ENCODE results near the gene TTLL3. TPM values are rescaled to one million over a fixed set of nuclear protein-coding genes. Genes with fewer than 3 reads are reported as not detected.
A peak's percentile ranks its signal among the peaks of the same experiment; 100 is the strongest.
"Not testable (repeated sequence)": the region's sequence is repeated elsewhere in the genome, so short reads cannot be mapped to it uniquely, and the experiment has no call there.

The TTLL3 gene
- total RNA-seq, 5 donors from 2014 or later (not counting 1 experiment from before 2014, with no cell fraction given), result 59.8 to 94.9 (median 67.4) TPM

- H3K36me3 ChIP-seq (ENCODE audit: control insufficient read depth in 2 of 2, extremely low read depth in 1 of 2, insufficient read depth in 1 of 2, low read length in 1 of 2), result peaks cover 4 to 6% of the 10 kb centered on the region in 2 donors
- 89% methylated on average over 6 of the region's 6 CpGs for whole genome bisulfite sequencing (ENCODE audit: insufficient coverage)
- POLR2A ChIA-PET, result interaction anchor here in 1 of 2 donors (0.7 kb wide), 1 partner anchor 47 kb away, joined by 3 read pairs; no protein-coding TSS in a partner anchor
Observed at GRCh38 chr3:9846231-9846630, 36.2 kb downstream of the TTLL3 start.

DNA sequence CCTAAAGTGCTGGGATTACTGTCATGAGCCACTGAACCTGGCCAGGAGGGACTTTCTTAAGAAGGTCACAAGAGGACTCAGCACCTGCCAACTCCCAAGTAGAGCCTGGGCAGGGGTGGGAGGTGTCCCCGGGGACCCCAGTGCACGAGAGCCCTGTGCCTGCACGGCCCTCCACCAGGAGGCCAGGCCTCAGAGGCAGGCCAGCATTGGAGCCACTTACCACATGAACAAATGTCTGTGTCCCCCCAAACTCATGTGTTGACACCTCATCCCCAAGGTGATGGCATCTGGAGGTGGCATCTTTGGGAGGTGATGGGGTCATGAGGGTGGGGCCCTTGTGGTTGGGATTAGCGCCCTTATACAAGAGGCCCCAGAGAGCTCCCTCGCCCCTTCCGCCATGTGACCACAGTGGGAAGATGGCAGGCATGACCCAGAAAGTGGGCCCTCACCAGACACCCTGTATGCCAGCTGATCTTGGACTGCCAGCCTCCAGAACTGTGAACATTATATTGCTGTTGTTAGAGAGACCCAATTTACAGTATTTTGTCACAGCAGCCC, 36.9 kb downstream of the TTLL3 start:
- ChIA-PET CTCF (no interaction called here), POLR2A (no interaction called here)
- WGBS (ENCODE audit: insufficient coverage), result 100% methylated on average over 3 of the region's 6 CpGs
- Mint-ChIP-seq H3K27me3 (no peaks in the 10 kb centered on the region), H3K9me3 (no peaks in the 10 kb centered on the region), H3K36me3 (peaks cover 1% of the 10 kb centered on the region), H3K4me1 (peaks cover 18 to 27% (median 27%) of the 10 kb centered on the region in 3 donors), H3K27ac (no peak overlapping the region), H3K4me3 (no peak overlapping the region)
- no peak overlapping the region for H3K27ac ChIP-seq (ENCODE audit: low read length)
- H3K9me3 ChIP-seq, result no peaks in the 10 kb centered on the region
- H3K27me3 ChIP-seq (replicated peaks in 1 of 2; ENCODE audit: control insufficient read depth in 2 of 2, extremely low read depth in 1 of 2, insufficient read depth in 2 of 2, low read length in 1 of 2), result no peaks in the 10 kb centered on the region
- ATAC-seq (replicated peaks in 1 of 4), result no peak
- DNase-seq, result no peak
- no peak overlapping the region for H3K4me3 ChIP-seq (ENCODE audit: control insufficient read depth in 1 of 2, extremely low read depth in 1 of 2, low read length in 1 of 2)
- H3K4me1 ChIP-seq (ENCODE audit: control insufficient read depth in 1 of 2, extremely low read depth in 1 of 2, insufficient read depth in 2 of 2, low read length in 2 of 2), result peaks cover 7 to 23% of the 10 kb centered on the region in 2 experiments
- H3K36me3 ChIP-seq (ENCODE audit: control insufficient read depth in 2 of 2, extremely low read depth in 1 of 2, insufficient read depth in 1 of 2, low read length in 1 of 2), result no peaks in the 10 kb centered on the region

More at GRCh38 chr3:9846231-9846630, 36.2 kb downstream of the TTLL3 start:
- H3K4me1 Mint-ChIP-seq, result peaks cover 21 to 31% (median 30%) of the 10 kb centered on the region in 3 donors
- H3K27me3 Mint-ChIP-seq, result no peaks in the 10 kb centered on the region
- Histone ChIP-seq H3K27ac (ENCODE audit: low read length) (no peak overlapping the region), H3K4me3 (ENCODE audit: control insufficient read depth in 1 of 2, extremely low read depth in 1 of 2, low read length in 1 of 2) (no peak overlapping the region), H3K4me1 (ENCODE audit: control insufficient read depth in 1 of 2, extremely low read depth in 1 of 2, insufficient read depth in 2 of 2, low read length in 2 of 2) (peaks cover 7 to 25% of the 10 kb centered on the region in 2 experiments), H3K9me3 (no peaks in the 10 kb centered on the region), H3K27me3 (replicated peaks in 1 of 2; ENCODE audit: control insufficient read depth in 2 of 2, extremely low read depth in 1 of 2, insufficient read depth in 2 of 2, low read length in 1 of 2) (no peaks in the 10 kb centered on the region)
- H3K27ac Mint-ChIP-seq, result no peak overlapping the region
- CTCF ChIA-PET, result interaction anchor here in 1 of 2 donors (0.6 to 0.8 kb wide), 2 partner anchors 53 to 291 kb away, joined by 3 read pairs; partner anchors contain the start of gene ARPC4
- H3K36me3 Mint-ChIP-seq, result peaks cover 6% of the 10 kb centered on the region
- no peak overlapping the region for H3K4me3 Mint-ChIP-seq
- H3K9me3 Mint-ChIP-seq, result no peaks in the 10 kb centered on the region
- ATAC-seq (replicated peaks in 1 of 4), result no peak
- DNase-seq, result no peak

DNA sequence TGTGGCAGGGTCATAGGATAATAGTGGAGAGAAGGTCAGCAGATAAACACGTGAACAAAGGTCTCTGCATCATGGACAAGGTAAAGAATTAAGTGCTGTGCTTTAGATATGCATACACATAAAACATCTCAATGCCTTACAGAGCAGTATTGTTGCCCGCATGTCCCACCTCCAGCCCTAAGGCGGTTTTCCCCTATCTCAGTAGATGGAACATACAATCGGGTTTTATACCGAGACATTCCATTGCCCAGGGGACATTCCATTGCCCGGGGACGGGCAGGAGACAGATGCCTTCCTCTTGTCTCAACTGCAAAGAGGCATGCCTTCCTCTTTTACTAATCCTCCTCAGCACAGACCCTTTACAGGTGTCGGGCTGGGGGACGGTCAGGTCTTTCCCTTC, 37.8 kb downstream of the TTLL3 start:
- 100% methylated on average over 2 of the region's 9 CpGs for WGBS (ENCODE audit: insufficient coverage)

DNA sequence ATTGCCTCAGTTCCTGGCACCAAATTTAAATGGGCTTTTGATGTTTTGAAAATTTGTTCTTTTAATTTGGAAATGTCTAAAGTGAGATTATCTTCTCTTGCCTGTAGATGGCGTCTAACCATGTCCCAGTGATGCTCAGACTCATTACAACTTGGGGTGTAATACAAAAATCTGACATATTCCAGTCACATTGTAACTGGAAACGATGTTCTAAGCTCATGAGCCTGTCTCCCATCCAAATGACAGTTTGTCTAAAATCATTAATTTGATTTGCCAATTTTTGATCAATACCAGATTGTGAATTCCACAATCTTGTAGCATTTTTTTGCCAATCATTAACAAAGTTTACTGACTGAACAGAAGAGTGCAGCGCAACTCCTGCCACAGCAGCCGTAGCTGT, 38.8 kb downstream of the TTLL3 start:
- ATAC-seq (replicated peaks in 1 of 4); POLR2A ChIA-PET; H3K9me3 ChIP-seq; H3K36me3 ChIP-seq (ENCODE audit: control insufficient read depth in 2 of 2, extremely low read depth in 1 of 2, insufficient read depth in 1 of 2, low read length in 1 of 2); H3K27me3 ChIP-seq (replicated peaks in 1 of 2; ENCODE audit: control insufficient read depth in 2 of 2, extremely low read depth in 1 of 2, insufficient read depth in 2 of 2, low read length in 1 of 2); H3K4me3 ChIP-seq (ENCODE audit: control insufficient read depth in 1 of 2, extremely low read depth in 1 of 2, low read length in 1 of 2); H3K27ac Mint-ChIP-seq; H3K36me3 Mint-ChIP-seq; H3K27me3 Mint-ChIP-seq; H3K27ac ChIP-seq (ENCODE audit: low read length); H3K9me3 Mint-ChIP-seq; H3K4me3 Mint-ChIP-seq: not testable (repeated sequence)
- peak in 2 of 35 experiments; percentile 7 to 60 for DNase-seq
- H3K4me1 ChIP-seq (ENCODE audit: control insufficient read depth in 1 of 2, extremely low read depth in 1 of 2, insufficient read depth in 2 of 2, low read length in 2 of 2), result peaks cover 4 to 11% of the 10 kb centered on the region in 2 experiments
- WGBS (ENCODE audit: insufficient coverage), result no CpG with 5 or more reads among the region's 4 CpGs
- peaks cover 8 to 19% (median 14%) of the 10 kb centered on the region in 3 donors for H3K4me1 Mint-ChIP-seq
- CTCF ChIA-PET, result interaction anchor here in 1 of 2 donors (0.6 kb wide), 1 partner anchor 1956 kb away, joined by 5 read pairs; no protein-coding TSS in a partner anchor

More for the DNA sequence above, 37.8 kb downstream of the TTLL3 start:
- H3K27ac ChIP-seq (ENCODE audit: low read length); H3K36me3 Mint-ChIP-seq; POLR2A ChIA-PET; H3K4me3 Mint-ChIP-seq; H3K27me3 Mint-ChIP-seq; H3K9me3 Mint-ChIP-seq; CTCF ChIA-PET; H3K27ac Mint-ChIP-seq; ATAC-seq (replicated peaks in 1 of 4); H3K9me3 ChIP-seq; H3K36me3 ChIP-seq (ENCODE audit: control insufficient read depth in 2 of 2, extremely low read depth in 1 of 2, insufficient read depth in 1 of 2, low read length in 1 of 2); H3K27me3 ChIP-seq (replicated peaks in 1 of 2; ENCODE audit: control insufficient read depth in 2 of 2, extremely low read depth in 1 of 2, insufficient read depth in 2 of 2, low read length in 1 of 2); DNase-seq; H3K4me3 ChIP-seq (ENCODE audit: control insufficient read depth in 1 of 2, extremely low read depth in 1 of 2, low read length in 1 of 2): not testable (repeated sequence)
- H3K4me1 Mint-ChIP-seq, result peaks cover 12 to 20% (median 18%) of the 10 kb centered on the region in 3 donors
- H3K4me1 ChIP-seq (ENCODE audit: control insufficient read depth in 1 of 2, extremely low read depth in 1 of 2, insufficient read depth in 2 of 2, low read length in 2 of 2), result peaks cover 7 to 15% of the 10 kb centered on the region in 2 experiments

DNA sequence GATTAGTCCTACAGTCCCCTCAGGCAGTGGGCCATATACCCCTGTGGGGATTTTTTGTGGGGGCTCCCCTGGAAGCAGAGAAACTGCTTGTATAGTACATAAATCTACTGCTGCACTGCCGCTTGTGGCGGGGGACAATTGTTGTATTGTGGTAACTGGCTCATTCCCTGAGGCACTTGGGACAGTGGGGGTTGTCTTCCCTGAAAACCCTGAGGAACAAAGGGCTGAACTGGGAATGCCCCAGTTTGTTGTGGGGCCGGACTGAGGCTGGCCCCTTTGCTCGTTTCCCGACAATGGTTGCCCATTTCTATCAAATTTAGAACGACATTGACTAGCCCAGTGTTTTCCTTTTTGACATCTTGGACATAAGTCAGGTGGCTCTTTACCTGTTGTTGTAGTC, 41.3 kb downstream of the TTLL3 start:
- H3K36me3 Mint-ChIP-seq; DNase-seq; H3K4me3 Mint-ChIP-seq; H3K4me1 ChIP-seq (ENCODE audit: control insufficient read depth in 1 of 2, extremely low read depth in 1 of 2, insufficient read depth in 2 of 2, low read length in 2 of 2); H3K36me3 ChIP-seq (ENCODE audit: control insufficient read depth in 2 of 2, extremely low read depth in 1 of 2, insufficient read depth in 1 of 2, low read length in 1 of 2); H3K27me3 Mint-ChIP-seq; H3K9me3 ChIP-seq; CTCF ChIA-PET; H3K4me3 ChIP-seq (ENCODE audit: control insufficient read depth in 1 of 2, extremely low read depth in 1 of 2, low read length in 1 of 2); H3K9me3 Mint-ChIP-seq; H3K27ac Mint-ChIP-seq; ATAC-seq (replicated peaks in 1 of 4); H3K27ac ChIP-seq (ENCODE audit: low read length); H3K27me3 ChIP-seq (replicated peaks in 1 of 2; ENCODE audit: control insufficient read depth in 2 of 2, extremely low read depth in 1 of 2, insufficient read depth in 2 of 2, low read length in 1 of 2): not testable (repeated sequence)
- 83% methylated on average over 5 of the region's 6 CpGs for WGBS (ENCODE audit: insufficient coverage)
- peaks cover 0 to 13% (median 6%) of the 10 kb centered on the region in 3 donors for H3K4me1 Mint-ChIP-seq
- POLR2A ChIA-PET, result interaction anchor here in 1 of 2 donors (0.6 kb wide), 1 partner anchor 37 kb away, joined by 3 read pairs; no protein-coding TSS in a partner anchor

- CTCF ChIA-PET; H3K4me3 Mint-ChIP-seq; H3K9me3 ChIP-seq; DNase-seq; H3K27ac Mint-ChIP-seq; H3K27me3 Mint-ChIP-seq; H3K36me3 Mint-ChIP-seq; H3K4me1 ChIP-seq (ENCODE audit: control insufficient read depth in 1 of 2, extremely low read depth in 1 of 2, insufficient read depth in 2 of 2, low read length in 2 of 2); H3K27ac ChIP-seq (ENCODE audit: low read length); H3K27me3 ChIP-seq (replicated peaks in 1 of 2; ENCODE audit: control insufficient read depth in 2 of 2, extremely low read depth in 1 of 2, insufficient read depth in 2 of 2, low read length in 1 of 2); H3K4me3 ChIP-seq (ENCODE audit: control insufficient read depth in 1 of 2, extremely low read depth in 1 of 2, low read length in 1 of 2); ATAC-seq (replicated peaks in 1 of 4); H3K9me3 Mint-ChIP-seq; H3K36me3 ChIP-seq (ENCODE audit: control insufficient read depth in 2 of 2, extremely low read depth in 1 of 2, insufficient read depth in 1 of 2, low read length in 1 of 2): not testable (repeated sequence)
- POLR2A ChIA-PET, result interaction anchor here in 1 of 2 donors (0.6 kb wide), 1 partner anchor 37 kb away, joined by 3 read pairs; no protein-coding TSS in a partner anchor
- peaks cover 0 to 13% (median 6%) of the 10 kb centered on the region in 3 donors for H3K4me1 Mint-ChIP-seq
- 65% methylated on average over 2 of the region's 6 CpGs for WGBS (ENCODE audit: insufficient coverage)
Observed at GRCh38 chr3:9851926-9852325, 41.9 kb downstream of the TTLL3 start.

Data from T-cell (primary cell).